HG02981 (cell line): ENCODE measurements around the gene SDE2.

ENCODE experiments used
- ATAC-seq: cut with Tn5 transposase; IDR thresholded peaks from one replicate; pipeline ENCODE4 v1.9.1; 2021; ENCODE audit warnings: mild to moderate bottlenecking, moderate library complexity; ENCODE audit not compliant: unreplicated experiment

SDE2 gene

DNA sequence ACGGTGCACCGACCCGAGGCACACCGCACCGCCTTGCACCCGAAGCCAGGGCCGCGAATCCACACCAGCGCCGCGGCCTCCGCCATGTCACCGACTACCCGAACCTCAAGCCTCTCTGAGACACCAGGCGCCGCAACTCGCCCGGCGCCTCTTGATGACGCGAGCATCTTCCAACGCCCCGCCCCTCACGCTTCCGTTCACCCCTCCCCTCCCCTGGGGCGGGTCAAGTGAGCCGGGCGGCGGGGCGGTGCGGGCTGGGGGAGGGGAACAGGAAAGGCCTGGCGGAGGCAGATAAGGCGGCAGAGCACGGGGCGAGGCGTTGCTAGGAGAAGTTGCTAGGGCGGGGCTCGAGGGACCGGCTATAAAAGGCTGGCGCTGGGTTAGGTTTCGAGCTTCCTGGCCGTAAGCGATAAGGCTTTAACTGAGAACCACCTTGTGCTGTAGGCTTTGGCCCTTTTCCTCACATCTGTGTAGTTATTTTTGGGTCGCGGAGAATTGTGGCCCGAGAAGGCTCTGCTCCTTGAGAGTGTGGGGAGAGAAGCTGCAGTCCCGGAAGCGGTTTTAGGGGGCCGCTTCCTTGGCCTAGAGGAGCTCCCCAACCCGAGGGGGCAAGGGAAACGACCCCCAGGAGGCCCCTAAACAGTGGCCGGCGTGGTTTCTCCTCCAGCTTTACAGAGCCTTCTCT lies at the start of gene SDE2:
TSS of gene SDE2 (minus strand) at position 117 of the 685 bp plus-strand sequence. CDS start at position 86, 31 bp downstream.
- peak; percentile 70 for ATAC-seq

DNA sequence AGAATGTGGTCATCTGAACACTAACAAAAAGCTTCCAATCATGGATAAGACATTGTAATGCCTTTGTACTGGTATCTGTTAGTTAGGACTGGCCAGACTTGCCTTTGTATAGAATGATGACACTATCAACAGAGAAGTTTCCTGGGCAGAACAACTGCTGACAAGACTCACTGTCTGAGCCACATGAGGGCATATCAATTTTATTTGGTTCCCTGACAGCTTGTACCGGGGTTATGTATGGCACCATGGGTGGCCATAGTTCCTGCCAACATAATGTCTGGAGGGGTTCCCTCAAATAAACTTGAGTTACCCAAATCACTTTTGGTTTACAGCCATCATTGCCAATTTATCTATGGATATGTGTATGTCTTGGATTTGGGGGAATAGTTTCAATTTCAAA lies 49.7 kb upstream of the SDE2 start:
- ATAC-seq, result no peak

DNA sequence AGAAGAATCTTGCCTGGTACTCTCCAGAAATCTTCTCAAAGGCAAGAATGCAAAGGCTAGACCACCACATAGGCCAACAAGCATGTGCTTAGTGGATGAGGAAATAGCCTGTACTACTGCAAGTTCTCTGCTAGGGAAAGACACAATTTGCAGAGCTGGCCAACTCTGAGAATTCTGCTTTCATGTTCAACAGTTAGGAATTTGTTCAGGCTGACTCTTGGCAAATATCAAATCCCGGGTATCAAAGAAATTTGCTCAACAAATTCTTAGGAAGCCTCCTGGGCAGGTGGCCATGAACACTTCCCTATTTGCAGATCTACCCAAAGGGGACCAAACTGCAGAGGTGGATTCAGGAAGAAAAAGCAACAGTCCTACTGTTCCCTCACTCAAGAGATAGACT lies 48.4 kb upstream of the SDE2 start:
- ATAC-seq, result no peak

DNA sequence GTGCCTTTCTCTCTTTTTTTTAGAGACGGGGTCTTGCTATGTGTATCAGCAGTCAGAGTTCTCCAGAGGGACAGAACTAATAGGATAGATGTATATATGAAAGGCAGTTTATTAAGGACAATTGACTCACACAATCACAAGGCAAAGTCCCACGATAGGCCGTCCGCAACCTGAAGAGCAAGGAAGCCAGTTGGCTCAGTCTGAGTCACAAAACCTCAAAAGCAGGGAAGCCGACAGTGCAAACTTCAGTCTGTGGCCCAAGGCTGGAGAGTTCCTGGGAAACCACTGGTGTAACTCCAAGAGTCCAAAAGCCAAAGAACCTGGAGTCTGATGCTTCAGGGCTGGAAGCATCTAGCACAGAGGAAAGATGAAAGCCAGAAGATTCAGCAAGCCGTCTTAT lies 47.1 kb upstream of the SDE2 start:
- no peak for ATAC-seq

DNA sequence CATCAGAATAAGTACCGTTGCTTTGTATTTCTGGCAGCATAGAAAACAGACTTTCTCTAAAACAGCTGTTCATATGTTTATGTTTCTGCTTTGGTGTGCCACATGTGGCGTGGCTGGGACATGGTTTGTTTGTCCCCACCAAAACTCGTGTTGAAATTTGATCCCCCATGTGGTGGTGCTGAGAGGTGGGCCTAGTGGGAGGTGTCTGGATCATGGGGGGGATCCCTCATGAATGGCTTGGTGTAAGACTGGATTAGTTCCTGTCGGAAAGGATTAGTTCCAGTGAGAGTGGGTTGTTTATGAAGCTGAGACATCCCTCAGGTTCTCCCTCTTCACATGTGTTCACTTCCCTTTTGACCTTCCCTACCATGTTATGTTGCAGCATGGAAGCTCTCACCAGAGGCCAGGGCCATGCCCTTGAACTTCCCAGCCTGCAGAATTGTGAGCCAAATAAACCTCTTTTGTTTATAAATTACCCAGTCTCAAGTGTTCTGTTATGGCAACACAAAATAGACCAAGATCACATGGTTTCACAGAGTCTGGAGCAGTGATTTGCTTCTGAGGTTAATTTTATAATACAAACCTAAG lies 45.5 kb upstream of the SDE2 start:
- no peak for ATAC-seq

DNA sequence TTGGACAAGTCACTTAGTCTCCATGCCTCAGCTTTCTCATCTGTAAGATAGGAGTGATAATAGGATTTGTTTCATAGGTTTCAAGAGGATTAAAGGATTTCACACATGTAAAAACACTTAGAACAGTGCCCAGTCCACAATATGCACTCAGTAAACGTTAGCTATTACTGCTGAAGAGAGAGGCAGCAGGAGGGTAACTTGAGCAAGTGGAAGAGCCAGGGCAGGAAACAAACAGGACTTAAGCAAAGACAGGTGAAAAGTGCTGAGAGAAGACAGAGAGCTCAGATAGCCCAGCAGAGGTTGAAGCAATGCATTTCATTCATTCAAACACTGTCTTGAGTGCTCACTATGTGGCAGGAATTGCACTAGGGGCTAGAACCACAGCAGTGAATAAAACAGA lies 42.3 kb upstream of the SDE2 start:
- no peak for ATAC-seq

DNA sequence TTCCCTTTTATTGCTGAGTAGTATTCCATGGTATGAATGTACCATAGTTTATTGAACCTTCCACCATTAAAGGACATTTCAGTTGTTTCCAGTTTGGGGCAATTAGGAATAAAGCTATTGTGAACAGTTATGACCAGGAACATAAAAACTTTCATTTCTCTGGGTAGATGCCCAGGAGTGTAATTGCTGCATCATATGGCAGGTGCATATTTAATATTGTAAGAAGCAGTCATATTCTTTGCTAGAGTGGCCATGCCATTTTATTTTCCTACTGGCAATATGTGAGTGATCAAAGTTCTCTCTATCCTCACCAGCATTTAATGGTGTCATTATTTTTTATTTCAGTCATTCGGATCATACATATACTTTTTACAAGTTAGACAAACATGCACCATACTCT lies 39.5 kb upstream of the SDE2 start:
- no peak for ATAC-seq

DNA sequence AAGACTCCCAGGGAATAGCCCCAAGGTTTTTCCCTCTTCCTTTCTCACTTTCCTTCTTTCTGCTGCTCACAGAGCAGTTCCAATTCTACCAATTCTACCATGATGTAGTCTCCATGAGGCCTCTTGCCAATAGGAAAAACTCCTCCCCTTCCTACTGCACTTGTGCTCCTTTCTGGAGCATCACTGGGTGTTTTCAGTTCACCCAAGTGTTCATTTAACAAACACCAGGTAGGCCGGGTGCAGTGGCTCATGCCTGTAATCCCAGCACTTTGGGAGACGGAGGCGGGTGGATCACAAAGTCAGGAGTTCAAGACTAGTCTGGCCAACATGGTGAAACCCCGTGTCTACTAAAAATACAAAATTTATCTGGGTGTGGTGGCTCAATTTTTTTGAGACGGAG lies 36.8 kb upstream of the SDE2 start:
- no peak for ATAC-seq

DNA sequence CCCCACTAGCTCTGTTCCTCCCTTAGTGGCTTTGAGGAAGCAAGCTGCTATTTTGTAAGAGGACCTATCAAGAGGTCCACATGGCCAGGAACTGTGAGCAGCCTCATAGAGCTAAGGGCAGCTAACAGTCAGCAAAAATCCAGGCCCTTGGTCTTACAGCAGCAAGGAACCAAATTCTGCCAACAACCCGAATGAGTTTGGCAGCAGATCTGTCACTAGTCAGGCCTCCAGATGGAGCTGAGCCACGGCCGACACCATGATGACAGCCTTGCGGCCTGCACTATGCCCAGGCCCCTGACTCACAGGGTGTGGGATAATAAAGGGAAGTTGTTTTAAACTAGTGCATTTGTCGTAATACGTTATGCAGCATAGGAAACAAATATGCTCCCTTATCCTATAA lies 35.3 kb upstream of the SDE2 start:
- ATAC-seq, result no peak

DNA sequence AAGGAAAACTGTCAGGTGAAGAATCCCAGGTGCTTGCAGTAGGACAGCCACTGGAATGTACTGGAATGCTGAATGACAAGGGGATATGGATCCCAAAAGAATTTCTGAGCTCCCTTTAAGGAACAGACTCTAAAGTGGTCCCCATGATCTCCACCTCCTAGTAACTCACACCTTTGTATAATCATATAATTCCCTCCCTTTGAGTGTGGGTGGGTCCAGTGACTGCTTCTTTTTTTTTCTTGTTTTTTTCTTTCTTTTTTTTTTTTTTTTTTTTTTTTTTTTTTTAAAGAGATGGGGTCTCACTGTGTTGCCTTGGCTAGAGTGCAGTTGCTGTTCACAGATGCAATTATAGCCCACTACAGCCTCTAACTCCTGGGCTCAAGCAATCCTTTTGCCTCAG lies 34.8 kb upstream of the SDE2 start:
- ATAC-seq, result no peak

DNA sequence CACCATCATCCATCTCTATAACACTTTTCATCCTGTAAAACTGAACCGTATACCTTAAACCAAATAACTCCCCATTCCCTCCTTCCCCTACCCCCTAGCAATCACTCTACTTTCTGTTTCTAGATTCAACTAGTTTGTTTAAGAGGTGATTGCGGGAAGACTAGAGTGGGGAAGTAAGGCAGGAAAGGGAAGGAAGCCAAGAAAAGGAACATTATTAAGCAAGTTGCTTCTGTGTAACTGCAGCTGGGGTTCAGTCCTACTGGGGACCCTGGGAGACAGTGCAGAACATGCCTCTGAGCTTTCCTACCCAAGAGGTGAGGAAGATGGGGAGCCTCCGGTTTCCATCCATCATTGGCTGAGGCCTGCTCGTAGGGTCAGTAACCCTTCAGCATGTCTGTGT lies 34.4 kb upstream of the SDE2 start:
- ATAC-seq, result no peak

DNA sequence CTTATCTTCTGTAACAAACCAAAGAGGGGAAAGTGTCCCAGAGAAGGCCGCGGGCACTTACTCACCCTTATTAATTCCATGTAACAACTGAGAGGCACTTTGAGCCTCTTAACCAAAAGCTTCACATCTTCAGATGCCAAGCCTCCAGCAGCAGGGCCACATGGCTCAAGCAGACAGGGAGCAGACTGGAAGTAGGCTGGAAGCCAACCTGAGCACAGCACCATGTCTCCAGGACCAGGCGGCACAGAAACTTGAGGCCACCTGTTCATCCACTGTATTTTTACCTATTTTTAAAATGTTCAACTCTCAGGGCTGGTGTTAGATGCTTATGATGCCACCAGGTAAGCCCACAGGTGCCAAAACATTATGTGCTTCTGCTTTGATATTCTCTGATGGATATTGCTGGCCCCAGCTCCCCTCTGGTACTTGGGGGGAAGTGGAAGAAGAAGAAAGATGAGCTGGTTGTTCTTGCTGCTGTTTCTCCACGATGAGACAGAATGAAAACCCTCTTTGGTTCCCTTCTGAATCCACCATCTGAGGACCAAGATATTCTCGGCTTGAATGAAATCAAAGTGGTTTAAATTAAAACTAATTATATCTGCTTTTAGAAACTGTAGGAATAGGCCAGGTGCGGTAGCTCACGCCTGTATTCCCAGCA lies 30.6 kb upstream of the SDE2 start:
- ATAC-seq, result no peak

DNA sequence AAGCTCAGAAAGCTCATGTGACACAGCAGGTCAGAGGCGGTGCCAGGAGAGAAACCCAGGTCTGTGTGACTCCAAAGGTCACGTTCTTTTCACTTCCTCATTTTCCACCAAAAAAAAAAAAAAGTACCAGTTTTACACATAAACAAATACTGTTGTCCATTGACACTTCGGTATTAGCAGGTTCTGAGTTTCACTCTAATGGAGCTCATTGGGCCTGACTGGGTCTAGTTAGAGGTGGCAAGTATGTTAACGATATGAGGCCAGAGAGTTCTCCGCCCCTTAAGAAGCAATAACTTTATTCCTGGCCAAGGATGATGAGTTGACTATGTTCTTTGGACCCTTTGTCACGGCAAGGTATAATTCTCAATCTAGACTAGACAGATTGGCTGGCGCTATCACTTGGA lies 30.0 kb upstream of the SDE2 start:
- ATAC-seq, result peak; percentile 85

DNA sequence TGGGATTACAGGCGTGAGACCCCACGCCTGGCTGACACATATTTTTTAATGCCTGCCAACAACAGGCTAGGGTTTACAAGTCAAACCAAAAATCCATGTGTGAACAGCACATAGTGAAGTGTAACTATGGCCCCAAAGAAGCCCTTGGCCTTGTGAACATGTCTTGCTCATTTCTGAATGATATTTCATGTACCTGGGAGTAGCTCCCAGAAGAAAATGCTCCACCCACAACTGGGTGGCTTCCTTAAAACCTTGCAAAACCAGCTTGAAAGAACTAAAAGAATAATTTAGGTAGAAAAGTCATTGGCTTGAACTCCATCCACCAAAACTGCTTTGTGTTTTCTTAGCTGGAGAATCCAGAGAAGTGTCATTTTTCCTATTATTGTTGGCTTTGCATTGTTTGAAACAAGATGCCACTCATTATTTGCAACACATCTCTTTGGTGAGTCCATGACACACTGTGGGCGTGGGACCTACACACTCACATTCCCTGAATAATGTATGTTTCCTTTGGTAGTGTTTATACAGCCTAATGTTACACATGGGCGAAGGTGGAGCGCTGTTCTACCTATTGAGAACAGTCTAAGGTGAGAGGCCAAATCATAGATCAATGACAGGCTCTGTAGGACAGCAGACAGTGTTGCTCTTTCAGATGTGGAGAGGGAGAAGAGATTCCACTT lies 28.5 kb upstream of the SDE2 start:
- no peak for ATAC-seq

DNA sequence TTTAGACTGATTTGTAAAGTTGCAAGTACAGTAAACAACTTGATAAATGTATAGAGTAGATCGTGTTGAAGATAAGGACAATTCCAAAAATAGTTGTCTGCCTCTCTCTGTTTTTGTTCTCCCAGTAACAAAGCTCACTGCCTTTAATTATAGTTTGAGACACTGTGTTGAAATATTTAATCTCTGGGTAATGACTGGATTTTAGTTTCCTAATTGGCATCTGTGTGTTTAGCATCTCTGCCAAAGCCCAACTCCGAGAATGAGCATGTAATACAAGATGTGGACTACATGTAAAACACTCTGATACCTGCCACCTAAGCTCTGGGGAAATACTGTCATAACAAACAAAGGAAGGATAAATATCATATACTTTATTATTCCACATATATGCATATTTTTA lies 27.7 kb upstream of the SDE2 start:
- no peak for ATAC-seq

DNA sequence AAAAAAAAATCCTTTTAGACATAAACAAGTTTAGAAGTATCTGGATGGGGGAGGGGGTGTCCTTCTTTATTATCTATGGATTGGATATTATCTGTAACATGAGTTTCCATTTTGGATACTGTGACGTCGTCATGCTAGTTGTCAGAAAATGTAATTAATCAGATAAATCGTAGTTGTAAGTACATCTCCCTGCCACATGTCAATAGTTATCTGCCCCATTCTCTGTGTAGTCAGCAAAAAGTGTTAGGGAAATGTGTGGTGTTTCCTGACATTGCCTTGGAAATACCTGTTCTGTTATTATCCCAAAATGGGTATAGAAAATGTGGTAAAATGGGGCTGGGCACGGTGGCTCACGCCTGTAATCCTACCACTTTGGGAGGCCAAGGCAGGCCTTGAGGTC lies 24.6 kb upstream of the SDE2 start:
- ATAC-seq, result no peak

DNA sequence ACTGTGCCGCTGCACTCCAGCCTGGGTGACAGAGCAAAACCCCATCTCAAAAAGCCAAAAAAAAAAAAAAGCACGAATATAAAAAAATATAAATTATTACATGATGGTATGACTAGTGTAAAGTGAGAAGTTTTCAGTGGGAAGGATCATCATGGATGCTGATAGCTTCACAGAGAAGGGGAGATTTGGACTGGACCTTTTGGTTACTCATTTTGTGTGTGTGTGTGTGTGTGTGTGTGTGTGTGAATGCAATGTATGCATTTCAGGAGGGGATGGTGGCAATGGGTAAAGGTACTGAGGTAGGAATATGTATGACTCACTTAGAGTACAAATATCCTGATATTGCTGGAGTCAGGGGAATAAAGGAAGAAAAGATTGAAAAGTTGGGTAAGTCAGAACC lies 22.7 kb upstream of the SDE2 start:
- ATAC-seq, result no peak

DNA sequence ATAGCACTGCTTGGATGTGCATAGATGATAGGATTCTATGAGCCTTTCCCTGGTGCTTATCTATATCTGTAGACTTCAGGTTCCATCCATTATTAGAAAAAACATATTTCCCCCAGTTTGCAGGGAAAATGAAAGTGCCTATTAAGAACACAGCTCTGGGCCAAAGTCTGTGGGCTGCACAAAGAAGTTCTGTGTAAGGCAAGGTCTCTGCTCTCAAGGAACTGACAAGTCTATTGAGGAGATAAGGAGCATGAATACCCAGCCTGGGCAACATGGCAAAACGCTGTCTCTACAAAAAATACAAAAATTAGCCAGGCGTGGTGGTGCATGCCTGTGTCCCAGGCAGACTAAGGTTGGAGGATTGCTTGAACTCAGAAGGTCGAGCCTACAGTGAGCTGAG lies 22.3 kb upstream of the SDE2 start:
- ATAC-seq, result no peak

DNA sequence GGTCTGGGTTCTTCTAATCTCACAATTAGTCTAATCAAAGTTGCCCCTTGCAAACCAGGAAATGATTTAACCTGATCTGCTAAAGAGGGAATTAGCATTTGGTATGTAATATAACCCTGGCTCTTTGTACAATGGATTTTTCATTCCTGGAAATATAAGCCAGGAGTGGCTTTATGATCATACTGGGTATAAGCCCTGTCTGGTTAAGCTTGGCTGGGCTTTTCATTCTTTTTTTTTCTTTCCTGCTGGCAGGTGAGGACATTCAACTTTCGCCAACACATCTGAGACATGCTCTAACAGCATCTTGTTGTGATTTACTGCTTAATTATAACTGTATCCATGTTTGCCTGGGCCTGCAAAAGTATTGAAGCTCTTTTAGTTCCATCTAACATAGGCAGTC lies 20.4 kb upstream of the SDE2 start:
- no peak for ATAC-seq

DNA sequence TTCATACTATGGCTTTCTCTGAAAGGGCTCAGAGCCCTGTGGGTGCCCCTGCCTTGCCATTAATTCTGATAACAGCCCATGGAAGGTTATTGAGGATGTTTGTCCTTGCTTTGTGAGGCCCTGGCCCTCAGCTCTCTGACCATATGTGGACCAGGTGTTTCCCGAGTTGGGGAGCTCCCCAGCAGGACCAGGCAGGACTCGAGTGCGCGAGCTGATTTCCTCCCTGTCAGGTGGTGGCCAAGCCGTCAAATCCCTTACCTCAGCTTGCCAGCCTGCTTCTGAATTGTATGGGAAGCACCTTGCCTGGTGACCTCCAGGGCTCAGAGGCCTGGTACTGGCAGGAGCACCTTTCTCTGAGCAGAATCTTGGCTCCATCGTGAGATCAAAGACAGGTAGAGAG lies 17.9 kb upstream of the SDE2 start:
- ATAC-seq, result no peak

DNA sequence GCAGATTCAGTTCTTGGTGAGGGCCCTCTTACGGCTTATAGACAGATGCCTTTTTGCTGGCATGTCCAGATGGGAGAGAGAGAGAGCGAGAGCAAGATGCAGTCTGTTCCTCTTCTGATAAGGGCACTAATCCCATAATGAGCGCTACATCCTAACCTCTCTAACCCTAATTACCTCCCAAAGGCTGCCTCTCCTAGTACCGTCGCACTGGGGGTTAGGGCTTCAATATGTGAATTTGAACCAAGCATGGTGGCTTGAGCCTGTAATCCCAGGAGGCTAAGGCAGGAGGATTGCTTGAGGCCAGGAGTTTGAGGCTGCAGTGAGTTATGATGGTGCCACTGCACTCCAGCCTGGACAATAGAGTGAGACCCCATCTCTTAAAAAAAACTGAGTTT lies 10.5 kb upstream of the SDE2 start:
- ATAC-seq, result no peak
